ENCODE results near the gene KIAA1191.

DNA sequence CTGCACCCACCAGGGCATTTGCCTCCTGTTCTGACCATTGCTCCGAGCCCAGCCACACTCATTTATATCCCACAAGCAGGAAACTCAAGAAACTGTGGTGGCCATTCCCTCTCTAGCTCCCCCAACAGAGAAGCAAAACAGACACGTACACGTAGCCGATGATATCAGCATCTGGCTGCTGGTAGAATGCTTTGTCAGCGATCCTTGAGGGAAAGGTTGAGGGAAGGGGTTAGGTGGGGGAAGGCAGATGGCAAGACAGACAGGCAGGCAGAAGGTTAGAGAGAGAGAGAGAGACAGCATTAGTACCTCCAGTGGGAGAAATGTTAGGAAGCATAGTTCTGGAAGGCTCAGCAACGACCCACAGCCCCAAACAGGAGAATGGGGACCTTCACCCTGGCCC lies 34.8 kb upstream of the KIAA1191 start:
- TF ChIP-seq POLR2A (IDR thresholded peaks at IDR 0.05), result no peak
- TF ChIP-seq, protein P1, sequence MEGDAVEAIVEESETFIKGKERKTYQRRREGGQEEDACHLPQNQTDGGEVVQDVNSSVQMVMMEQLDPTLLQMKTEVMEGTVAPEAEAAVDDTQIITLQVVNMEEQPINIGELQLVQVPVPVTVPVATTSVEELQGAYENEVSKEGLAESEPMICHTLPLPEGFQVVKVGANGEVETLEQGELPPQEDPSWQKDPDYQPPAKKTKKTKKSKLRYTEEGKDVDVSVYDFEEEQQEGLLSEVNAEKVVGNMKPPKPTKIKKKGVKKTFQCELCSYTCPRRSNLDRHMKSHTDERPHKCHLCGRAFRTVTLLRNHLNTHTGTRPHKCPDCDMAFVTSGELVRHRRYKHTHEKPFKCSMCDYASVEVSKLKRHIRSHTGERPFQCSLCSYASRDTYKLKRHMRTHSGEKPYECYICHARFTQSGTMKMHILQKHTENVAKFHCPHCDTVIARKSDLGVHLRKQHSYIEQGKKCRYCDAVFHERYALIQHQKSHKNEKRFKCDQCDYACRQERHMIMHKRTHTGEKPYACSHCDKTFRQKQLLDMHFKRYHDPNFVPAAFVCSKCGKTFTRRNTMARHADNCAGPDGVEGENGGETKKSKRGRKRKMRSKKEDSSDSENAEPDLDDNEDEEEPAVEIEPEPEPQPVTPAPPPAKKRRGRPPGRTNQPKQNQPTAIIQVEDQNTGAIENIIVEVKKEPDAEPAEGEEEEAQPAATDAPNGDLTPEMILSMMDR (IDR thresholded peaks at IDR 0.05), result no peak

All from upper lobe of left lung (tissue), 4 donors.